GM18526 (cell line): ENCODE results near the gene HECTD2.

ENCODE experiments used
- POLR2A ChIP-seq: IDR thresholded peaks from 3 replicates; pipeline ENCODE4 v1.6.1; 2011; ENCODE audit not compliant: insufficient read length; ENCODE audit errors: extremely low read depth

HECTD2 gene

DNA sequence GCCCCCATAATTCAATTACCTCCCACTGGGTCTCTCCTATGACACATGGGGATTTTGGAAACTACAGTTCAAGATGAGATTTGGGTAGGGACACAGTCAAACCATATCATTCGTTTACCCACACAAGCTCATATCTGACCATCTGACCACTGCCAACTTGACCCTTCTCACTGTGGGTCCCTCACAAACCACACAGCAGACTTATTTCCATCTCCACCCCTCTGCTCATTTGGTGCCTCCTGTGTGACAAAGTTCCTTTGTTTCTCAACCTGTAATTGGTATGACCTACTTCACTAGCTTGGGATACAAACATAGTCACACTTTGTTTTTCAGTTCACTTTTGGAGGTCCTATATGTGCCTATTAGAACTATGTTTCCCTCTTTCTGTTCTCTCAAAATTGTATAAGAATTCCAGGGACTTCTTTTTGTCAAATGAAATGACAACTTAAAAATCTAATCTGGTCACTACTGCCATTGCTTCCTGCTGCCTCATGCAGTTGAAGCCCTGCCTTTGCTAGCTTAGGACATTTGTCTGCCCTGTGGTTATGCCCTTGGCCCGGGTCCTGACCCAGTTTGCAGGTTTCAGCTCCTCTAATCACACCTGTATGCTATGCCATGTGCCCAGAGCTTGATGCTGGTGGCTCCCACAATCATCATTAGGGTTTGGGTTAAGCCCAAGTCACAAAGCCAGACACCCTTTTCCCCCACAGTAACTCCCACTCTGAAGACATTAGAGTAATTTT lies 152.9 kb downstream of the HECTD2 start:
- TF ChIP-seq POLR2A = no peak

- no peak for TF ChIP-seq POLR2A
Measured at GRCh38 chr10:91564026-91564425, 153.9 kb downstream of the HECTD2 start.
